GM19043 (cell line): Measurements from ENCODE around the gene ACER3.
A peak's percentile ranks its signal among the peaks of the same experiment; 100 is the strongest.
"Not testable (repeated sequence)": the region's sequence is repeated elsewhere in the genome, so short reads cannot be mapped to it uniquely, and the experiment has no call there.

Source experiments
- ATAC-seq: cut with Tn5 transposase; IDR thresholded peaks from one replicate; pipeline ENCODE4 v1.9.1; 2021; ENCODE audit warnings: low read depth; ENCODE audit not compliant: unreplicated experiment

The ACER3 gene

DNA sequence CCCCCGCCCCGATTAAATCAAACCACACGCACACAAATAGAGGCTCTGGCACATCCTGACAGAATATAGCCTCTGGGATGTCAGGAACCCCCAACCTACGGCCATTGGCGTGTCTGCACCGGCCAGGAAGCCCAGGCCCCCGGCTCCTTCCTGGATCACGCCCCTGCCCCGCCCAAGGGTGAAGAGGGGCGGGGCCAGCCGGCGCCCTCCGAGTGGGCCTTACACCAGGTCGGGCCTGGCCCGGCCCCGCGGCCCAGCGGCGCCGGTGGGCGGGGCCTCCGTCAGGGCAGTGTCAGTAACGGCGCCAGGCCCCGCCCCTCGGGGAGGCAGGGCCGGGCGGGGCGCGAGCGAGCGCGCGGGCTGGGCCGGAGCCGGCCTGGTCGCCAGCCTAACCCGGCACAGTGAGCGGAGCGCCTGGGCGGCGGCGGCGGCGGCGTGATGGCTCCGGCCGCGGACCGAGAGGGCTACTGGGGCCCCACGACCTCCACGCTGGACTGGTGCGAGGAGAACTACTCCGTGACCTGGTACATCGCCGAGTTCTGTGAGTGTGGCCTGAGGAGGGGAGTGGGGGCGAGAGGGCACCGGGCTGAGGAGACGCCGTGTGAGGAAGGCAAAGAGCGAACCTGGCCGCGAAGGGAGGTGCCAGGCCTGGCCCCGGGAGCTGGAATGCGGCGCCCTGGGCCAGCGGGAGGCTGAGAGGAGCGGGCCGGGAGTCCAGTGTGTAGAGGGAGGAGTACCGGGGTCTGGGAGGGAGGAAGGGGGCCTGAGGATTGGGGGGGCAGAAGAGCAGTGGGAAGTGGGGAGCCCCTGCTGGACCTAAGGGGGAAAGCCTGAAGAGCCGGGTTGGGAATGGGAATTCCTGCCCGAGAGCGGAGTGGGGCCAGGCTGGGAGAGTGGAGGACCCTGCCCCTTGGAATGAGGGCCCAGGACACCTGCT lies at the start of gene ACER3:
Gene ACER3 (plus strand): TSS at position 380 of the 937 bp plus-strand sequence. CDS start 59 bp downstream, at position 439.
- ATAC-seq = peak; percentile 94

GRCh38 chr11:76811259-76811658 lies 49.5 kb upstream of the ACER3 start:
- no peak for ATAC-seq

- no peak for ATAC-seq
Measured at GRCh38 chr11:76814414-76814813, 46.3 kb upstream of the ACER3 start.

DNA sequence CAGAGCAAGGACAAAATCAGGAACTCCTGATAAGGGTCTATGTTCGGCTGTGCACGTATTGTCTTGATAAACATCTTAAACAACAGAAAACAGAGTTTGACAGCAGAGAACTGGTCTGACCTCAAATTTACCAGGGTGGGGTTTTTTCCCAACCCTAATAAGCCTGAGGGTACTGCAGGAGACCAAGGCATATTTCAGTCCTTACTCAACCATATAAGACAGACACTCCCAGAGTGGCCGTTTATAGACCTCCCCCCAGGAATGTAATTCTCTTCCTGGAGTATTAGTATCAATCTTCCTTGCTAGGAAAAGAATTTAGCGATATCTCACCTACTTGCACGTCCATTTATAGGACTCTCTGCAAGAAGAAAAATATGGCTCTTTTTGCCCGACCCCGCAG lies 45.0 kb upstream of the ACER3 start:
- ATAC-seq = not testable (repeated sequence)

DNA sequence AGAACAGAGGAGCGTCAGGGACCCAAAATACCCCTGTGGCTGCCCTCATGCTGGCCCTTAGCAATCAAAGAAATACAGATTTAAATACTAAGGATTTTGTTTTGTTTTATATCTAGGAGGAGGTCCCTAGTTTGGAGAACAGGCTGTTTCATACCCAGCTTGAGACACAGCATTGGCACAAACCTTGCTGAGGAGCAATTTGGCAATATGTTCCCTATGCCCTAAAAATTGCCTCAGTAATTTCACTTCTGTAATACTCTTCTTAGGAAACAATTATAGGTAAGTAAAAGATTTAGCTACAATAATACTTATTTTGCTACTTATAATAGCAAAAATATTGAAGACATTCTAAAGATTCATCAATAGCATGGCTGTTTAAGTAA lies 40.5 kb upstream of the ACER3 start:
- ATAC-seq = no peak

DNA sequence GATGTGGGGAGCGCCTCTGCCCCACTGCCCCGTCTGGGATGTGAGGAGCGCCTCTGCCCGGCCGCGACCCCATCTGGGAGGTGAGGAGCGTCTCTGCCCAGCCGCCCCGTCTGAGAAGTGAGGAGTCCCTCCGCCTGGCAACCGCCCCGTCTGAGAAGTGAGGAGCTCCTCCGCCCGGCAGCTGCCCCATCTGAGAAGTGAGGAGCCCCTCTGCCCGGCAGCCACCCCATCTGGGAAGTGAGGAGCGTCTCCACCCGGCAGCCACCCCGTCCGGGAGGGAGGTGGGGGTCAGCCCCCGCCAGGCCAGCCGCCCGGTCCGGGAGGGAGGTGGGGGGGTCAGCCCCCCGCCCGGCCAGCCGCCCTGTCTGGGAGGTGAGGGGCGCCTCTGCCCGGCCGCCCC lies 39.3 kb upstream of the ACER3 start:
- not testable (repeated sequence) for ATAC-seq

- no peak for ATAC-seq
Measured at GRCh38 chr11:76822406-76822805, 38.3 kb upstream of the ACER3 start.

DNA sequence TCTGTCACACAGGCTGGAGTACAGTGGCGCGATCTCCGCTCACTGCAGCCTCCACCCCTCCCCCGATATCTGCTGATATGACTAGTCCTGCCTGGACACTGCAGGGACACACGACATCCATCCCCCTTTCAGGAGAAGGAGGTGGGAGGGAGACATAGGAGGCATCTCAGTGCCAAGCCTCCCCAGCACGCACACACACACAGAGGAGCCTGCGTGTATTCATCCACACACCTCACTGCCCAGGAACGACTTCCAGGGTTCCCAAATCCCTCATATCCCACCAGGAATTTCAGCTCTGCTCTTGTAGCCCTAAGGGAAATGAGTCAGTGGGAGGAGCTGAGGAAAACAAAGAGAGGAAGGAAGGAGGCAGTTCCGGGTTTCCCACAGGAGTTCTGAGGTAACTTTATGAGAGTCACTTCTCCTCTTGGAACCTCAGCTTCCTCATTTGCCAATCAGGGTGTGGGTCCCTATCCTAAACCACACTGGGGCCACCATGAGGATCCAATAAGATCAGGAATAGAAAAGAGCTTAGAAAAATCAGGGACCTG lies 37.2 kb upstream of the ACER3 start:
- no peak for ATAC-seq

- ATAC-seq = no peak
Measured at GRCh38 chr11:76824083-76824939, 36.4 kb upstream of the ACER3 start.

- ATAC-seq = no peak
Measured at GRCh38 chr11:76824980-76825725, 35.6 kb upstream of the ACER3 start.

DNA sequence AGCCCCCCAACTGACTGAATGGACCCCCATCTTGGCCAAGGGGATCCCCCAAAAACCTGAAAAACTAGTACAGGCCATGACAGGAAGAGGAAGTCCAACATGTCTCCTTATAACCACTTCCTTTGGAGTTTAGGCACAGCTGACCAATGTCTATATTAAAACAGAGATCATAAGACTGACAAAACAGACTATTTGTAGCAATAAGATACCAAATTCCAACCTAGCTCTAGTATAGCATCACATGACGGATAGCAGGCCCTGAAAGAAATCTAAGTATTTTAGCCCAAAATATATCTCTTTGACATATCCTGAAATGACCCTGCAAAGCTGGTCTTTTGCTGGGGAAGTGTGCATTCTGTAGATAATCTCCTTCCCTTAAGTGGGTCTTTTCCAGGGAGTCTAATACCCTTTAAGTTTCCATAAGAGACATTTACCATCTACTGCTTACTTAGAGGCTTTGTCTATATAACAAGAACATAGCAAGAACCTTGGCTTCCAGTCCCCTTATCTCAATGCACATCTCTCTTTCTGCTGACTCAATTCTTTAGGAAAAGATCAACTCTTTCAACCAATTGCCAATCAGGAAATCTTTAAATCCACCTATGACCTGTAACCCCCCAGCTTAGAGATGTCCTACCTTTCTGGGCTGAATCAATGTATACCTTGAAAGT lies 34.9 kb upstream of the ACER3 start:
- ATAC-seq = no peak

- not testable (repeated sequence) for ATAC-seq
Measured at GRCh38 chr11:76826508-76826907, 34.2 kb upstream of the ACER3 start.

DNA sequence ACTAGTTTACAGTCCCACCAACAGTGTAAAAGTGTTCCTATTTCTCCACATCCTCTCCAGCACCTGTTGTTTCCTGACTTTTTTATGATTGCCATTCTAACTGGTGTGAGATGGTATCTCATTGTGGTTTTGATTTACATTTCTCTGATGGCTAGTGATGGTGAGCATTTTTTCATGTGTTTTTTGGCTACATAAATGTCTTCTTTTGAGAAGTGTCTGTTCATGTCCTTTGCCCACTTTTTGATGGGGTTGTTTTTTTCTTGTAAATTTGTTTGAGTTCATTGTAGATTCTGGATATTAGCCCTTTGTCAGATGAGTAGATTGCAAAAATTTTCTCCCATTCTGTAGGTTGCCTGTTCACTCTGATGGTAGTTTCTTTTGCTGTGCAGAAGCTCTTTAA lies 33.7 kb upstream of the ACER3 start:
- ATAC-seq = not testable (repeated sequence)

- no peak for ATAC-seq
Measured at GRCh38 chr11:76830639-76831327, 29.9 kb upstream of the ACER3 start.

DNA sequence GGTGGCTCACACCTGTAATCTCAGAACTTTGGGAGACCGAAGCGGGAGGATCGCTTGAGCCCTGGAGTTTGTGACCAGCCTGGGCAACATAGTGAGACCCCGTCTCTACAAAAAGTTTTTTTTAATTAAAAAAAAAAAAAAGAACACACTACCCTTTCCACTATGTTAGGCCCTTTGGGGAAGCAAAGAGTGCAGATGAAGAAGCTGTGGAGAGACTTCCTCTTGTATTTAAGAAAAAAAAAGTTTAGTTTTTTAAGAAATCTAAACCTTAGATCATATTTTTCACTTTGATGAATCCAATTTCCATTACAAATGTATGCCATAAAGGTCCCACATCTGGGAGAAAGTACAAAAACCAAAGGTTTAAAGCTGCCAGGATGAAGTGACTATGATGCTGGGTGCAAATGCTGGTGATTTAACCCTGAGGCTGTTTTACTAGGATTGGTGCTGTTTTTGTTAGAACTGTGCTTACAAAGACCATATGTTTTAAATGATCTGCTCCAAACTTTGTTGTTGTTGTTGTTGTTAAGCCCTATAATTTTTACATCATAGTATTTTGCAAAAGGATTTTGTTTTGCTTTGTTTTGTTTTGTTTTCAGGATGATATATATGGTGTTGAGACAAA lies 28.9 kb upstream of the ACER3 start:
- ATAC-seq = no peak

DNA sequence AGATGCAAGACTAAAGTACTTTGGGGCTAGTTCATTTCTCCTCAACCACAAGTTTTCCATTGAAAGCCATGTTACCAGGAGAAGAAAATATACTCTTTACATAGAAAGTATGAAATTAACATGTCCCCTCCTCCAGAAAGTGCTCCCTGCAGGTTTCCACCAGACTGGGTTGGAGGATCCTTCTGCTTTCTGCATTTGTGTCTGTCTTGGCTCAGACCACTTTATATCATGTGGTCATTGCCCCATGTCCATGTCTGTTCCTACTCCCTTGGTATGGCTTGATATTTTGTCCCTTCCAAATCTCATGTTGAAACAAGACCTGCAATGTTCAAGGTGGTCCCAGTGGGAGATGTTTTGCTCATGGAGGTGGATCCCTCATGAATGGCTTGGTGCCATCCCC lies 28.4 kb upstream of the ACER3 start:
- ATAC-seq = no peak

DNA sequence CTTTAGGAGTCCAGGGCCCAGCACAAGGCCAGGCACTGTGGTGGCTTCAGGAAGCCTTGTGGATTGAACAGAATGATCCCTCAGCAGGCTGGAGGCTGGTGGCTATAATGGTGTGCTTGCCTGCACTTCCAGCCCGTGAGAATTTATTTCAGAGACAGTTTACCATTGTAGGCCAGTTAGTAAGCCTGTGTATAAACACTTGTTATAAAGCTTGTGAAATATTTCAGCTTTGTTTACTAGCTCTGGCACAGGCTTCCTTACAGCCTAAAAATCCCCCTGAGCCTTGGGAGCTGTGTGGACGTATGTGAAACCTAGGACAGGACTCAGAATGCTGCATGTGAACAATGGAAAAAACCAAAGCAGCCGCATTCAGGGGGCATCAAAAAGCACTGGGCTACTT lies 26.6 kb upstream of the ACER3 start:
- no peak for ATAC-seq

DNA sequence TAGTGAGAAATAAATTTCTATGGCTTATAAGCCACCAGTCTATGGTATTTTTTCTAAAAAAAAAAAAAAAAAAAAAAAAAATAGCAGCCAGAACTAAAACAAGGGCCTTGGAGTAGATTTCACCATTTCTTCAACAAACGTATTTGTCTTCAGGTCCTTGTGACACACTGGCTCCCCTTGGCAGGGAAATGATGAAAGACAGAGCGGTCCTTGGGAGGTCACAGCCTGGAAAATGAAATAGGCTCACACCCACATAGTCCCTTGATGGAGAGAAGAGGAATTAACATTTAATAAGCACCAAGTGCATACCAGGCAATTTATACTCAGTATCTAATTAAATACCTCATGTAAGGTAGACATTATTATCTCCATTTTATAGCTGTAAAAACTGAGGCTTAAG lies 25.7 kb upstream of the ACER3 start:
- no peak for ATAC-seq
